Ovary (tissue), 3 donors: ENCODE results near the gene PID1.

Experiments used
- CTCF ChIP-seq, 3 donors: fragments of 450-650 bp in 2 of 3; fragments of 200-600 bp in 1 of 3; IDR thresholded peaks; one replicate each; pipeline versions ENCODE4 v1.5.1 to v1.8.0; 2016 to 2022; ENCODE audit warnings: antibody characterized with exemption in 3 of 3, mild to moderate bottlenecking in 1 of 3
- EP300 ChIP-seq: sonication (generic); formaldehyde crosslinking; IDR thresholded peaks from one replicate; pipeline ENCODE4 v1.6.1; 2017; ENCODE audit warnings: antibody characterized with exemption
- donor health status: DM: no; HTN: no; CAD: no.

- TF ChIP-seq CTCF (IDR thresholded peaks at IDR 0.05) (no peak), EP300 (no peak)
Observed at GRCh38 chr2:229252996-229253395, 18.1 kb downstream of the PID1 start.
